ENCODE measurements around the gene PRMT9.

DNA sequence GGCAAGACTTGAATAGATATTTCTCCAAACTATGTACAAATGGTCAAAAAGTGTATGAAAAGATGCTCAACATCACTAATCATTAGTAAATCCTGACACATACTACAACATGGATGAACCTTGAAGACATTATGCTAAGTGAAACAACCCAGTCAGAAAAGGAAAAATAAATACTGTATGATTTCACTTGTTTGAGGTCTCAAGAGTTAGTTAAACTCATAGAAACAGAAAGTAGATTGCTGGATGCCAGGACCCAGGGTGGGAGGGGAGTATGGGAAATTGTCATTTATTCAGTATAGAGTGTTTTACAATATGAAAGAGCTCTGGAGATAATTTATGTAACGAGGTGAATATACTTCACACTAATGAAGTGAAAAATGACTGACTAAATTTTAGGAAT lies 32.4 kb downstream of the PRMT9 start:
- no peak for TF ChIP-seq POLR2A (IDR thresholded peaks at IDR 0.05)
- TF ChIP-seq, protein P1, sequence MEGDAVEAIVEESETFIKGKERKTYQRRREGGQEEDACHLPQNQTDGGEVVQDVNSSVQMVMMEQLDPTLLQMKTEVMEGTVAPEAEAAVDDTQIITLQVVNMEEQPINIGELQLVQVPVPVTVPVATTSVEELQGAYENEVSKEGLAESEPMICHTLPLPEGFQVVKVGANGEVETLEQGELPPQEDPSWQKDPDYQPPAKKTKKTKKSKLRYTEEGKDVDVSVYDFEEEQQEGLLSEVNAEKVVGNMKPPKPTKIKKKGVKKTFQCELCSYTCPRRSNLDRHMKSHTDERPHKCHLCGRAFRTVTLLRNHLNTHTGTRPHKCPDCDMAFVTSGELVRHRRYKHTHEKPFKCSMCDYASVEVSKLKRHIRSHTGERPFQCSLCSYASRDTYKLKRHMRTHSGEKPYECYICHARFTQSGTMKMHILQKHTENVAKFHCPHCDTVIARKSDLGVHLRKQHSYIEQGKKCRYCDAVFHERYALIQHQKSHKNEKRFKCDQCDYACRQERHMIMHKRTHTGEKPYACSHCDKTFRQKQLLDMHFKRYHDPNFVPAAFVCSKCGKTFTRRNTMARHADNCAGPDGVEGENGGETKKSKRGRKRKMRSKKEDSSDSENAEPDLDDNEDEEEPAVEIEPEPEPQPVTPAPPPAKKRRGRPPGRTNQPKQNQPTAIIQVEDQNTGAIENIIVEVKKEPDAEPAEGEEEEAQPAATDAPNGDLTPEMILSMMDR (IDR thresholded peaks at IDR 0.05), result no peak
